B cell (primary cell): ENCODE results near the gene STK16. TPM values are rescaled to one million over a fixed set of nuclear protein-coding genes. Genes with fewer than 3 reads are reported as not detected.

Experiments used
- ATAC-seq: fragments of 200-7000 bp; cut with Tn5 transposase; one replicate; pipeline ENCODE4 v1.10.0; 2021; ENCODE audit warnings: low read depth, mild to moderate bottlenecking, moderate number of reproducible peaks, moderate library complexity
- CTCF ChIA-PET: fragments of 350-600 bp; sonication (Branson Sonifier 250); formaldehyde crosslinking; loops from one replicate; lab custom pipeline; 2021; ENCODE audit warnings: antibody characterized with exemption, inconsistent platforms; lab: Charles Lee
- POLR2A ChIA-PET: fragments of 350-600 bp; sonication (Branson Sonifier 250); formaldehyde crosslinking; loops from one replicate; lab custom pipeline; 2021; ENCODE audit warnings: antibody characterized with exemption; lab: Charles Lee
- DNase-seq: peaks from one replicate; pipeline ENCODE4 v3.0.0; 2013
- H2AFZ ChIP-seq: 2 replicates; pipeline ENCODE4 v1.6.1; 2012; ENCODE audit warnings: mild to moderate bottlenecking, low read depth, low read length; ENCODE audit not compliant: insufficient read depth, poor library complexity, severe bottlenecking
- H3K27ac ChIP-seq, 2 donors: 1 replicate in 1 of 2; 2 replicates in 1 of 2; pipeline ENCODE4 v1.5.1; 2012 to 2013; ENCODE audit warnings: low read length in 2 of 2, mild to moderate bottlenecking in 2 of 2, moderate library complexity in 1 of 2
- H3K27me3 ChIP-seq, 4 experiments: fragments of 200-600 bp in 1 of 4; sonication (generic) in 1 of 4; replicated peaks in 1 of 4; 1 replicate in 2 of 4; 2 replicates in 2 of 4; pipeline versions ENCODE4 v1.6.1 to v1.7.0; 2013 to 2016; ENCODE audit warnings: low read length in 3 of 4, mild to moderate bottlenecking in 2 of 4, mixed read lengths in 1 of 4, moderate library complexity in 1 of 4; ENCODE audit not compliant: insufficient read depth in 4 of 4, control insufficient read depth in 3 of 4; ENCODE audit errors: control extremely low read depth in 1 of 4
- H3K36me3 ChIP-seq, 2 experiments: replicated peaks in 1 of 2; 1 replicate in 1 of 2; 2 replicates in 1 of 2; pipeline versions ENCODE4 v1.6.1 to v1.7.1; 2013; ENCODE audit warnings: low read length in 1 of 2; ENCODE audit not compliant: insufficient read depth in 2 of 2, control insufficient read depth in 1 of 2; ENCODE audit errors: control extremely low read depth in 1 of 2, extremely low read depth in 1 of 2
- H3K4me1 ChIP-seq, 2 donors: fragments of 200-600 bp in 1 of 2; sonication (generic) in 1 of 2; 1 replicate in 1 of 2; 2 replicates in 1 of 2; pipeline versions ENCODE4 v1.5.1 to v1.6.1; 2013 to 2017; ENCODE audit warnings: low read length in 2 of 2; ENCODE audit not compliant: control insufficient read depth in 2 of 2, insufficient read depth in 2 of 2
- H3K4me2 ChIP-seq: replicated peaks from 2 replicates; pipeline ENCODE3; 2012; ENCODE audit warnings: mild to moderate bottlenecking, low read depth, low read length; ENCODE audit not compliant: poor library complexity, severe bottlenecking
- H3K4me3 ChIP-seq, 5 experiments: fragments of 200-600 bp in 1 of 5; sonication (generic) in 1 of 5; 1 replicate in 3 of 5; 2 replicates in 2 of 5; pipeline versions ENCODE4 v1.5.1 to v1.7.0; 2011 to 2016; ENCODE audit warnings: low read length in 4 of 5, mild to moderate bottlenecking in 4 of 5, low read depth in 2 of 5, control low read depth in 1 of 5, moderate library complexity in 1 of 5; ENCODE audit not compliant: insufficient read depth in 1 of 5; ENCODE audit errors: control extremely low read depth in 1 of 5, extremely low read depth in 1 of 5
- H3K79me2 ChIP-seq: fragments of 200-600 bp; sonication (generic); one replicate; pipeline ENCODE4 v1.6.0; 2016; ENCODE audit warnings: low read length; ENCODE audit not compliant: control insufficient read depth, insufficient read depth
- H3K9ac ChIP-seq: fragments of 200-600 bp; sonication (generic); 2 replicates; pipeline ENCODE4 v1.6.1; 2017; ENCODE audit warnings: mild to moderate bottlenecking, low read length, moderate library complexity
- H3K9me3 ChIP-seq, 3 donors: one replicate each; pipeline versions ENCODE4 v1.6.1 to v1.7.1; 2013; ENCODE audit warnings: low read length in 2 of 3; ENCODE audit not compliant: control insufficient read depth in 2 of 3, insufficient read depth in 1 of 3; ENCODE audit errors: control extremely low read depth in 1 of 3
- H4K20me1 ChIP-seq: 2 replicates; pipeline ENCODE4 v1.6.0; 2012; ENCODE audit warnings: mild to moderate bottlenecking, low read length; ENCODE audit not compliant: insufficient read depth, control insufficient read depth, poor library complexity, severe bottlenecking
- H3K27ac Mint-ChIP-seq: one replicate; pipeline ENCODE4 v1.8.0; 2021; ENCODE audit warnings: mixed read lengths
- H3K27me3 Mint-ChIP-seq: one replicate; pipeline ENCODE4 v1.8.0; 2021; ENCODE audit warnings: mixed read lengths
- H3K4me1 Mint-ChIP-seq: one replicate; pipeline ENCODE4 v1.8.0; 2021; ENCODE audit warnings: mixed read lengths
- H3K4me3 Mint-ChIP-seq: one replicate; pipeline ENCODE4 v1.8.0; 2021; ENCODE audit warnings: mixed read lengths
- H3K9me3 Mint-ChIP-seq: one replicate; pipeline ENCODE4 v1.8.0; 2022; ENCODE audit warnings: mixed read lengths; ENCODE audit not compliant: insufficient read depth
- EZH2 ChIP-seq: IDR thresholded peaks from 2 replicates; pipeline ENCODE4 v1.6.1; 2012; ENCODE audit warnings: borderline replicate concordance, low read depth, mild to moderate bottlenecking, moderate library complexity, low read length; ENCODE audit not compliant: insufficient read depth, poor library complexity, severe bottlenecking
- WGBS: methylation state at CpG from one replicate; pipeline ENCODE4 v1.1.5; 2013; ENCODE audit warnings: missing lambda C conversion rate; ENCODE audit not compliant: insufficient coverage; 5-methylcytosine and 5-hydroxymethylcytosine counted together
- intact Hi-C: fragments of 100-400 bp; cut with micrococcal nuclease; formaldehyde crosslinking; loops from one replicate; pipeline ENCODE4 v1.10.0; 2022
- polyA plus RNA-seq: library from polyadenylated mRNA; depleted of rRNA; stranded (reverse); fragments of >200 nt; gene quantifications from 2 replicates; pipeline ENCODE4 v1.2.3, GENCODE V29; 2012
- total RNA-seq, 2 donors: library from RNA; stranded (reverse); fragments of 120-200 nt in 1 of 2; gene quantifications; 1 replicate in 1 of 2; 2 replicates in 1 of 2; pipeline versions ENCODE4 v1.2.3 to v1.2.4, GENCODE V29; 2013 to 2022
- TF ChIP-seq, protein P1 (sequence below): fragments of 200-600 bp; IDR thresholded peaks from one replicate; pipeline ENCODE4 v1.8.0; 2022; ENCODE audit warnings: antibody characterized with exemption, mild to moderate bottlenecking

STK16 gene
- total and polyA plus RNA-seq, 2 donors (not counting 1 experiment from before 2014, with no cell fraction given), result 29.0 to 60.1 TPM

DNA sequence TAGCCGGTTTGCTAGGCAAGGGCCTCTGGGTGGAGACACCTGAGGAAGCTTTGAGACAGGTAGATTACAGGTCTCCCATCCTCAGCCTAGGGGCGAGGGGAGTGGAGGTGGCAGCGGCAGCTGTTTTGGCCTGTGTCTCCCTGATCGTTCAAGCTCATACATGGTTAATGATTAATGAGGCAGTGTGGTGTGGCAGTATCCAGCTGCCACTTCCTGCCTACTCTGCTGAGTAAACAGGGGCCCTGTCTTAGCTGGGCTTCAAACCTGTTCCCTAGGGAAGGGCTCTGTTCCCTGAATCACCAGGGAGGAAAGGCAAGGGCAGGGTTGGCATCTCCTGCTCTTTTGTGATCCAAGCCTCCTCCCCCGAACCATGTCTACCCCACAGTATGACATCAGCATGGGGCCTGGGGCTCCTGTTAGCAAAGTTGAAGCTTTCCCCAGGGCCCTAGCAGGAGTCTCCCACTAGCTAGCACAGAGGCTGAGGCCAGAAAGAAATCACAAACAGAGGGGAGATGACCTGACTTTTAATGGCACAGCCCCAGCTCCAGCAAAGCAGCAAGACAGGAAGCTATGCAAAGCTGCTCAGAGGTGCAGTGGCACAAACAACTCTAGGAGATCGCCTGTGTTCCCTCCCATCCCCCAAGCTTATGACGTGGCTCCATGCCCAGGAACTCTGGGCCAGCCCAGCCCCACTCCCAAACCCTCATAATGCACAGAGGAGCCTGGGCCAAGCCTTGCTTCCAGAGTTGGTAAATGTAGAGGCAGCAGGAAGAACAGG is 4.1 kb downstream of the STK16 start:
- intact Hi-C loops, result loop anchor here (1.0 kb wide), 1 partner anchor 20 kb away; the partner anchor contains the start of genes ANKZF1 and ATG9A
- Mint-ChIP-seq H3K27me3 (no peaks in the 10 kb centered on the region), H3K27ac (peak overlapping the region; percentile 96), H3K4me3 (peak overlapping the region; percentile 87), H3K4me1 (peaks cover 79% of the 10 kb centered on the region), H3K9me3 (no peaks in the 10 kb centered on the region)
- Histone ChIP-seq H3K4me2 (peak overlapping the region; percentile 93), H3K4me3 (peak overlapping the region; percentile 8 to 53 (median 38)), H3K27me3 (no peaks in the 10 kb centered on the region), H2AFZ (no peak overlapping the region), H3K27ac (peak overlapping the region; percentile 75 to 92), H3K36me3 (peaks cover 2 to 35% of the 10 kb centered on the region in 2 experiments), H3K9ac (peak overlapping the region; percentile 59), H3K9me3 (no peaks in the 10 kb centered on the region), H4K20me1 (peaks cover 22% of the 10 kb centered on the region), H3K79me2 (peaks cover 81% of the 10 kb centered on the region), H3K4me1 (peaks cover 72 to 79% of the 10 kb centered on the region in 2 donors)
- 3% methylated on average over 6 of the region's 7 CpGs for WGBS
- ATAC-seq (peak; percentile 9), DNase-seq (peak; percentile 56)
- POLR2A ChIA-PET, result interaction anchor here (0.6 to 3.3 kb wide), 9 partner anchors 9 to 356 kb away, joined by 3 to 39 read pairs (median 9); partner anchors contain the start of genes ABCB6, ANKZF1, ATG9A and CNPPD1
- TF ChIP-seq, protein P1, sequence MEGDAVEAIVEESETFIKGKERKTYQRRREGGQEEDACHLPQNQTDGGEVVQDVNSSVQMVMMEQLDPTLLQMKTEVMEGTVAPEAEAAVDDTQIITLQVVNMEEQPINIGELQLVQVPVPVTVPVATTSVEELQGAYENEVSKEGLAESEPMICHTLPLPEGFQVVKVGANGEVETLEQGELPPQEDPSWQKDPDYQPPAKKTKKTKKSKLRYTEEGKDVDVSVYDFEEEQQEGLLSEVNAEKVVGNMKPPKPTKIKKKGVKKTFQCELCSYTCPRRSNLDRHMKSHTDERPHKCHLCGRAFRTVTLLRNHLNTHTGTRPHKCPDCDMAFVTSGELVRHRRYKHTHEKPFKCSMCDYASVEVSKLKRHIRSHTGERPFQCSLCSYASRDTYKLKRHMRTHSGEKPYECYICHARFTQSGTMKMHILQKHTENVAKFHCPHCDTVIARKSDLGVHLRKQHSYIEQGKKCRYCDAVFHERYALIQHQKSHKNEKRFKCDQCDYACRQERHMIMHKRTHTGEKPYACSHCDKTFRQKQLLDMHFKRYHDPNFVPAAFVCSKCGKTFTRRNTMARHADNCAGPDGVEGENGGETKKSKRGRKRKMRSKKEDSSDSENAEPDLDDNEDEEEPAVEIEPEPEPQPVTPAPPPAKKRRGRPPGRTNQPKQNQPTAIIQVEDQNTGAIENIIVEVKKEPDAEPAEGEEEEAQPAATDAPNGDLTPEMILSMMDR, result no peak
- TF ChIP-seq EZH2, result no peak
- CTCF ChIA-PET, result interaction anchor here (1.0 to 6.8 kb wide), 13 partner anchors 8 to 373 kb away, joined by 3 to 69 read pairs (median 6); partner anchors contain the start of genes ANKZF1, ATG9A and DNAJB2
